Endodermal cell (in vitro differentiated cells): ENCODE results near the gene GRM4. TPM values are rescaled to one million over a fixed set of nuclear protein-coding genes. Genes with fewer than 3 reads are reported as not detected.

Source experiments
- DNase-seq: peaks from one replicate; pipeline ENCODE4 v3.0.0-alpha.2; 2017
- H3K27ac ChIP-seq: 2 replicates; pipeline ENCODE4 v1.5.1; 2013; ENCODE audit warnings: mild to moderate bottlenecking, low read depth, low read length, moderate library complexity
- H3K27me3 ChIP-seq: 2 replicates; pipeline ENCODE4 v1.6.1; 2013; ENCODE audit warnings: mild to moderate bottlenecking, low read length, moderate library complexity; ENCODE audit not compliant: insufficient read depth, control insufficient read depth, poor library complexity, severe bottlenecking
- H3K36me3 ChIP-seq: 2 replicates; pipeline ENCODE4 v1.7.0; 2013; ENCODE audit warnings: mild to moderate bottlenecking, low read length, moderate library complexity; ENCODE audit not compliant: control insufficient read depth, insufficient read depth
- H3K4me1 ChIP-seq: one replicate; pipeline ENCODE4 v1.7.0; 2013; ENCODE audit warnings: low read length; ENCODE audit not compliant: control insufficient read depth, insufficient read depth
- H3K4me3 ChIP-seq: 2 replicates; pipeline ENCODE4 v1.5.1; 2013; ENCODE audit warnings: mild to moderate bottlenecking, low read length, moderate library complexity
- H3K9ac ChIP-seq: 2 replicates; pipeline ENCODE4 v1.6.1; 2013; ENCODE audit warnings: mild to moderate bottlenecking, low read length, moderate library complexity; ENCODE audit not compliant: poor library complexity, severe bottlenecking; ENCODE audit errors: extremely low read depth
- H3K9me3 ChIP-seq: 2 replicates; pipeline ENCODE4 v1.6.1; 2013; ENCODE audit warnings: mild to moderate bottlenecking, low read length, moderate library complexity; ENCODE audit not compliant: control insufficient read depth
- H3K27ac Mint-ChIP-seq: 2 replicates; pipeline ENCODE4 v1.8.0; 2020; ENCODE audit warnings: mixed read lengths
- H3K27me3 Mint-ChIP-seq: 2 replicates; pipeline ENCODE4 v1.8.0; 2021; ENCODE audit warnings: mild to moderate bottlenecking, mixed read lengths; ENCODE audit not compliant: insufficient read depth
- H3K36me3 Mint-ChIP-seq: 2 replicates; pipeline ENCODE4 v1.8.0; 2020; ENCODE audit warnings: low read depth, mixed read lengths
- H3K4me1 Mint-ChIP-seq: 2 replicates; pipeline ENCODE4 v1.8.0; 2020; ENCODE audit warnings: mixed read lengths
- H3K4me3 Mint-ChIP-seq: 2 replicates; pipeline ENCODE4 v1.8.0; 2020; ENCODE audit warnings: mild to moderate bottlenecking, moderate library complexity, mixed read lengths
- H3K9me3 Mint-ChIP-seq: 2 replicates; pipeline ENCODE4 v1.8.0; 2020; ENCODE audit warnings: mild to moderate bottlenecking, mixed read lengths
- CTCF ChIP-seq: fragments of 200-600 bp; sonication (generic); conservative IDR thresholded peaks from 2 replicates; pipeline ENCODE4 v1.5.0; 2021; ENCODE audit warnings: antibody characterized with exemption, mild to moderate bottlenecking
- WGBS, 2 experiments: methylation state at CpG; one replicate each; pipeline versions ENCODE4 v1.1.5 to v1.1.7; 2013; ENCODE audit warnings: missing lambda C conversion rate in 2 of 2, mixed read lengths in 1 of 2; ENCODE audit not compliant: insufficient coverage in 1 of 2, insufficient read length in 1 of 2; 5-methylcytosine and 5-hydroxymethylcytosine counted together
- total RNA-seq, 2 donors: library from RNA; stranded (reverse); fragmentation: NEBNext Ultra II Directional in 1 of 2; extraction: Animal tissue kit (Norgen Biotek cat#: 25700) in 1 of 2; gene quantifications; 2 replicates in 1 of 2; 3 replicates in 1 of 2; pipeline ENCODE4 v1.2.1, GENCODE V29; 2021

The GRM4 gene
- total RNA-seq, 2 donors from 2014 or later = 3.1 to 9.1 TPM

- Mint-ChIP-seq H3K36me3 (no peaks in the 10 kb centered on the region), H3K4me1 (peaks cover 12% of the 10 kb centered on the region), H3K9me3 (no peaks in the 10 kb centered on the region), H3K27ac (no peak overlapping the region), H3K27me3 (no peaks in the 10 kb centered on the region), H3K4me3 (no peak overlapping the region)
- no peaks in the 10 kb centered on the region for H3K36me3 ChIP-seq
- 80 to 89% methylated on average over 2 to 3 of the region's 3 CpGs for WGBS, 2 experiments
- H3K27ac ChIP-seq = no peak overlapping the region
- no peaks in the 10 kb centered on the region for H3K27me3 ChIP-seq
- peak; percentile 39 for TF ChIP-seq CTCF
- no peak overlapping the region for H3K4me3 ChIP-seq
- no peak for DNase-seq
- H3K9me3 ChIP-seq = no peaks in the 10 kb centered on the region
- H3K4me1 ChIP-seq = no peaks in the 10 kb centered on the region
- H3K9ac ChIP-seq = no peak overlapping the region
Measured at GRCh38 chr6:34126419-34126818, 19.5 kb downstream of the GRM4 start.

GRCh38 chr6:34125939-34126338 lies 19.9 kb downstream of the GRM4 start:
- H3K9me3 ChIP-seq = no peaks in the 10 kb centered on the region
- 93 to 100% methylated on average over 3 of the region's 3 CpGs for WGBS, 2 experiments
- Mint-ChIP-seq H3K36me3 (no peaks in the 10 kb centered on the region), H3K4me1 (peaks cover 7% of the 10 kb centered on the region), H3K4me3 (no peak overlapping the region), H3K27me3 (no peaks in the 10 kb centered on the region), H3K27ac (no peak overlapping the region), H3K9me3 (no peaks in the 10 kb centered on the region)
- no peak overlapping the region for H3K4me3 ChIP-seq
- no peaks in the 10 kb centered on the region for H3K36me3 ChIP-seq
- no peak overlapping the region for H3K9ac ChIP-seq
- no peak for TF ChIP-seq CTCF
- no peak overlapping the region for H3K27ac ChIP-seq
- H3K27me3 ChIP-seq = no peaks in the 10 kb centered on the region
- DNase-seq = no peak
- H3K4me1 ChIP-seq = no peaks in the 10 kb centered on the region

- peak; percentile 78 for DNase-seq
- Histone ChIP-seq H3K27ac (no peak overlapping the region), H3K27me3 (no peaks in the 10 kb centered on the region), H3K36me3 (no peaks in the 10 kb centered on the region), H3K9me3 (no peaks in the 10 kb centered on the region), H3K4me1 (no peaks in the 10 kb centered on the region), H3K9ac (no peak overlapping the region), H3K4me3 (no peak overlapping the region)
- peak; percentile 45 for TF ChIP-seq CTCF
- H3K27me3 Mint-ChIP-seq = no peaks in the 10 kb centered on the region
- no peak overlapping the region for H3K27ac Mint-ChIP-seq
- no peaks in the 10 kb centered on the region for H3K9me3 Mint-ChIP-seq
- H3K4me3 Mint-ChIP-seq = no peak overlapping the region
- 71 to 80% methylated on average over 4 to 13 of the region's 13 CpGs for WGBS, 2 experiments
- H3K4me1 Mint-ChIP-seq = no peaks in the 10 kb centered on the region
- H3K36me3 Mint-ChIP-seq = no peaks in the 10 kb centered on the region
Measured at GRCh38 chr6:34120953-34121675, 24.8 kb downstream of the GRM4 start.
